ENCODE results near the gene DCP1B.

DCP1B gene

GRCh38 chr12:2019126-2019525 lies 14.9 kb upstream of the DCP1B start:
- DNase-seq (ENCODE audit: low spot score): no peak
- TF ChIP-seq CTCF (IDR thresholded peaks at IDR 0.05; ENCODE audit: extremely low read depth, insufficient read depth, missing control alignments): no peak
- in situ Hi-C loops (cut with MboI; ENCODE audit: low pct_unique_long_range_greater_than_20kb, low sequenced_read_pairs, unreplicated experiment): no loop called here

GRCh38 chr12:2018391-2018790 lies 14.1 kb upstream of the DCP1B start:
- in situ Hi-C loops (cut with MboI; ENCODE audit: low pct_unique_long_range_greater_than_20kb, low sequenced_read_pairs, unreplicated experiment): no loop called here
- TF ChIP-seq CTCF (IDR thresholded peaks at IDR 0.05; ENCODE audit: extremely low read depth, insufficient read depth, missing control alignments): no peak
- no peak for DNase-seq (ENCODE audit: low spot score)

- no peak for TF ChIP-seq CTCF (IDR thresholded peaks at IDR 0.05; ENCODE audit: extremely low read depth, insufficient read depth, missing control alignments)
- in situ Hi-C loops (cut with MboI; ENCODE audit: low pct_unique_long_range_greater_than_20kb, low sequenced_read_pairs, unreplicated experiment): no loop called here
- no peak for DNase-seq (ENCODE audit: low spot score)
These were observed 13.5 kb upstream of the DCP1B start for GRCh38 chr12:2017546-2018337.

GRCh38 chr12:2016862-2017545 lies 12.7 kb upstream of the DCP1B start:
- no peak for DNase-seq (ENCODE audit: low spot score)

GRCh38 chr12:2014231-2014630 lies 10.0 kb upstream of the DCP1B start:
- in situ Hi-C loops (cut with MboI; ENCODE audit: low pct_unique_long_range_greater_than_20kb, low sequenced_read_pairs, unreplicated experiment): no loop called here
- DNase-seq (ENCODE audit: low spot score): no peak
- TF ChIP-seq CTCF (IDR thresholded peaks at IDR 0.05; ENCODE audit: extremely low read depth, insufficient read depth, missing control alignments): no peak

More at GRCh38 chr12:2016862-2017545, 12.7 kb upstream of the DCP1B start:
- in situ Hi-C loops (cut with MboI; ENCODE audit: low pct_unique_long_range_greater_than_20kb, low sequenced_read_pairs, unreplicated experiment): no loop called here
- no peak for TF ChIP-seq CTCF (IDR thresholded peaks at IDR 0.05; ENCODE audit: extremely low read depth, insufficient read depth, missing control alignments)

- TF ChIP-seq CTCF (IDR thresholded peaks at IDR 0.05; ENCODE audit: extremely low read depth, insufficient read depth, missing control alignments): no peak
- no peak for DNase-seq (ENCODE audit: low spot score)
- in situ Hi-C loops (cut with MboI; ENCODE audit: low pct_unique_long_range_greater_than_20kb, low sequenced_read_pairs, unreplicated experiment): no loop called here
These were observed 9.4 kb upstream of the DCP1B start for GRCh38 chr12:2013527-2014223.
